B cell (primary cell): ENCODE measurements around the gene ROR2. TPM values are rescaled to one million over a fixed set of nuclear protein-coding genes. Genes with fewer than 3 reads are reported as not detected.

Experiments
- ATAC-seq: fragments of 200-7000 bp; cut with Tn5 transposase; one replicate; pipeline ENCODE4 v1.10.0; 2021; ENCODE audit warnings: low read depth, mild to moderate bottlenecking, moderate number of reproducible peaks, moderate library complexity
- CTCF ChIA-PET: fragments of 350-600 bp; sonication (Branson Sonifier 250); formaldehyde crosslinking; loops from one replicate; lab custom pipeline; 2021; ENCODE audit warnings: antibody characterized with exemption, inconsistent platforms; lab: Charles Lee
- POLR2A ChIA-PET: fragments of 350-600 bp; sonication (Branson Sonifier 250); formaldehyde crosslinking; loops from one replicate; lab custom pipeline; 2021; ENCODE audit warnings: antibody characterized with exemption; lab: Charles Lee
- DNase-seq: peaks from one replicate; pipeline ENCODE4 v3.0.0; 2013
- H2AFZ ChIP-seq: 2 replicates; pipeline ENCODE4 v1.6.1; 2012; ENCODE audit warnings: mild to moderate bottlenecking, low read depth, low read length; ENCODE audit not compliant: insufficient read depth, poor library complexity, severe bottlenecking
- H3K27ac ChIP-seq, 2 donors: 1 replicate in 1 of 2; 2 replicates in 1 of 2; pipeline ENCODE4 v1.5.1; 2012 to 2013; ENCODE audit warnings: low read length in 2 of 2, mild to moderate bottlenecking in 2 of 2, moderate library complexity in 1 of 2
- H3K27me3 ChIP-seq, 4 experiments: fragments of 200-600 bp in 1 of 4; sonication (generic) in 1 of 4; replicated peaks in 1 of 4; 1 replicate in 2 of 4; 2 replicates in 2 of 4; pipeline versions ENCODE4 v1.6.1 to v1.7.0; 2013 to 2016; ENCODE audit warnings: low read length in 3 of 4, mild to moderate bottlenecking in 2 of 4, mixed read lengths in 1 of 4, moderate library complexity in 1 of 4; ENCODE audit not compliant: insufficient read depth in 4 of 4, control insufficient read depth in 3 of 4; ENCODE audit errors: control extremely low read depth in 1 of 4
- H3K36me3 ChIP-seq, 2 experiments: replicated peaks in 1 of 2; 1 replicate in 1 of 2; 2 replicates in 1 of 2; pipeline versions ENCODE4 v1.6.1 to v1.7.1; 2013; ENCODE audit warnings: low read length in 1 of 2; ENCODE audit not compliant: insufficient read depth in 2 of 2, control insufficient read depth in 1 of 2; ENCODE audit errors: control extremely low read depth in 1 of 2, extremely low read depth in 1 of 2
- H3K4me1 ChIP-seq, 2 donors: fragments of 200-600 bp in 1 of 2; sonication (generic) in 1 of 2; 1 replicate in 1 of 2; 2 replicates in 1 of 2; pipeline versions ENCODE4 v1.5.1 to v1.6.1; 2013 to 2017; ENCODE audit warnings: low read length in 2 of 2; ENCODE audit not compliant: control insufficient read depth in 2 of 2, insufficient read depth in 2 of 2
- H3K4me2 ChIP-seq: replicated peaks from 2 replicates; pipeline ENCODE3; 2012; ENCODE audit warnings: mild to moderate bottlenecking, low read depth, low read length; ENCODE audit not compliant: poor library complexity, severe bottlenecking
- H3K4me3 ChIP-seq, 5 experiments: fragments of 200-600 bp in 1 of 5; sonication (generic) in 1 of 5; 1 replicate in 3 of 5; 2 replicates in 2 of 5; pipeline versions ENCODE4 v1.5.1 to v1.7.0; 2011 to 2016; ENCODE audit warnings: low read length in 4 of 5, mild to moderate bottlenecking in 4 of 5, low read depth in 2 of 5, control low read depth in 1 of 5, moderate library complexity in 1 of 5; ENCODE audit not compliant: insufficient read depth in 1 of 5; ENCODE audit errors: control extremely low read depth in 1 of 5, extremely low read depth in 1 of 5
- H3K79me2 ChIP-seq: fragments of 200-600 bp; sonication (generic); one replicate; pipeline ENCODE4 v1.6.0; 2016; ENCODE audit warnings: low read length; ENCODE audit not compliant: control insufficient read depth, insufficient read depth
- H3K9ac ChIP-seq: fragments of 200-600 bp; sonication (generic); 2 replicates; pipeline ENCODE4 v1.6.1; 2017; ENCODE audit warnings: mild to moderate bottlenecking, low read length, moderate library complexity
- H3K9me3 ChIP-seq, 3 donors: one replicate each; pipeline versions ENCODE4 v1.6.1 to v1.7.1; 2013; ENCODE audit warnings: low read length in 2 of 3; ENCODE audit not compliant: control insufficient read depth in 2 of 3, insufficient read depth in 1 of 3; ENCODE audit errors: control extremely low read depth in 1 of 3
- H4K20me1 ChIP-seq: 2 replicates; pipeline ENCODE4 v1.6.0; 2012; ENCODE audit warnings: mild to moderate bottlenecking, low read length; ENCODE audit not compliant: insufficient read depth, control insufficient read depth, poor library complexity, severe bottlenecking
- H3K27ac Mint-ChIP-seq: one replicate; pipeline ENCODE4 v1.8.0; 2021; ENCODE audit warnings: mixed read lengths
- H3K27me3 Mint-ChIP-seq: one replicate; pipeline ENCODE4 v1.8.0; 2021; ENCODE audit warnings: mixed read lengths
- H3K4me1 Mint-ChIP-seq: one replicate; pipeline ENCODE4 v1.8.0; 2021; ENCODE audit warnings: mixed read lengths
- H3K4me3 Mint-ChIP-seq: one replicate; pipeline ENCODE4 v1.8.0; 2021; ENCODE audit warnings: mixed read lengths
- H3K9me3 Mint-ChIP-seq: one replicate; pipeline ENCODE4 v1.8.0; 2022; ENCODE audit warnings: mixed read lengths; ENCODE audit not compliant: insufficient read depth
- EZH2 ChIP-seq: IDR thresholded peaks from 2 replicates; pipeline ENCODE4 v1.6.1; 2012; ENCODE audit warnings: borderline replicate concordance, low read depth, mild to moderate bottlenecking, moderate library complexity, low read length; ENCODE audit not compliant: insufficient read depth, poor library complexity, severe bottlenecking
- WGBS: methylation state at CpG from one replicate; pipeline ENCODE4 v1.1.5; 2013; ENCODE audit warnings: missing lambda C conversion rate; ENCODE audit not compliant: insufficient coverage; 5-methylcytosine and 5-hydroxymethylcytosine counted together
- intact Hi-C: fragments of 100-400 bp; cut with micrococcal nuclease; formaldehyde crosslinking; loops from one replicate; pipeline ENCODE4 v1.10.0; 2022
- polyA plus RNA-seq: library from polyadenylated mRNA; depleted of rRNA; stranded (reverse); fragments of >200 nt; gene quantifications from 2 replicates; pipeline ENCODE4 v1.2.3, GENCODE V29; 2012
- total RNA-seq, 2 donors: library from RNA; stranded (reverse); fragments of 120-200 nt in 1 of 2; gene quantifications; 1 replicate in 1 of 2; 2 replicates in 1 of 2; pipeline versions ENCODE4 v1.2.3 to v1.2.4, GENCODE V29; 2013 to 2022
- TF ChIP-seq, protein P1 (sequence below): fragments of 200-600 bp; IDR thresholded peaks from one replicate; pipeline ENCODE4 v1.8.0; 2022; ENCODE audit warnings: antibody characterized with exemption, mild to moderate bottlenecking

The ROR2 gene
- total and polyA plus RNA-seq, 2 donors (not counting 1 experiment from before 2014, with no cell fraction given) = 0.21 to 0.49 TPM

DNA sequence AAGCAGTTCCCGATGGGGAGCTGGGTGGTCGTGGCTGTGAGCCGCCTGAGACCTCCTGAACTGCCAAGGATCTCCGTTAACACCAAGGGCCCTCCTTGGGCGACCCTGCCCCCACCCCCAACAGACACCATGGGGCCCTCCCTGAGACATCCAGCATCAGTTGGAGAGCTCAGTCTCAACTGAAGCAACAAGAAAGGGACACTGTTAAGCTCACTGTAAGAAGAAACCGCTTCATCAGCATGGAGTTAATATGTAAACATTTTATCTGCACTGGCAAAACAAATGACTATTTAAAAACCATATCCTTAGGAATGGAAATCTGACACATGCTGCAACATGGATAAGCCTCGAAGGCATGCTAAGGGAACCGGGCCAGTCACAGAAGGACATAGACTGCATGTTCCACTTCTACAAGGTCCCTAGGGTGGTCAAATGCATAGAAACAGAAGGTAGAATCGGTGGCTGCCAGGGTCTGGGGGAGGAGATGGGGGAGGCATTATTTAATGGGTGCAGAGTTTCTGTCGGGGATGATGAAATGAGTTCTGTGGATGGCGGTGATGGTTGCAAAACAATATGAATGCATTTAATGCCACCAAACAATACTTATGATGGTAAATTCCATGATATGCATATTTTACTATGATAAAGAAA is 47.4 kb downstream of the ROR2 start:
- H2AFZ ChIP-seq = no peak overlapping the region
- no peaks in the 10 kb centered on the region for H3K9me3 Mint-ChIP-seq
- ChIA-PET CTCF (no interaction called here), POLR2A (no interaction called here)
- H3K27me3 ChIP-seq = peaks cover 0 to 17% (median 0%) of the 10 kb centered on the region in 4 experiments
- peaks cover 7% of the 10 kb centered on the region in 2 donors for H3K4me1 ChIP-seq
- no peak overlapping the region for H3K4me3 ChIP-seq
- DNase-seq = no peak
- no peak overlapping the region for H3K27ac ChIP-seq
- WGBS = 95% methylated on average over 9 of the region's 11 CpGs
- intact Hi-C loops = no loop called here
- no peaks in the 10 kb centered on the region for H3K36me3 ChIP-seq
- H4K20me1 ChIP-seq = no peaks in the 10 kb centered on the region
- peaks cover 4% of the 10 kb centered on the region for H3K4me1 Mint-ChIP-seq
- ATAC-seq = no peak
- H3K27ac Mint-ChIP-seq = no peak overlapping the region
- no peak overlapping the region for H3K9ac ChIP-seq
- no peaks in the 10 kb centered on the region for H3K79me2 ChIP-seq
- H3K4me2 ChIP-seq = no peak overlapping the region
- no peak overlapping the region for H3K4me3 Mint-ChIP-seq
- H3K27me3 Mint-ChIP-seq = peaks cover 9% of the 10 kb centered on the region
- no peaks in the 10 kb centered on the region for H3K9me3 ChIP-seq
- TF ChIP-seq, protein P1, sequence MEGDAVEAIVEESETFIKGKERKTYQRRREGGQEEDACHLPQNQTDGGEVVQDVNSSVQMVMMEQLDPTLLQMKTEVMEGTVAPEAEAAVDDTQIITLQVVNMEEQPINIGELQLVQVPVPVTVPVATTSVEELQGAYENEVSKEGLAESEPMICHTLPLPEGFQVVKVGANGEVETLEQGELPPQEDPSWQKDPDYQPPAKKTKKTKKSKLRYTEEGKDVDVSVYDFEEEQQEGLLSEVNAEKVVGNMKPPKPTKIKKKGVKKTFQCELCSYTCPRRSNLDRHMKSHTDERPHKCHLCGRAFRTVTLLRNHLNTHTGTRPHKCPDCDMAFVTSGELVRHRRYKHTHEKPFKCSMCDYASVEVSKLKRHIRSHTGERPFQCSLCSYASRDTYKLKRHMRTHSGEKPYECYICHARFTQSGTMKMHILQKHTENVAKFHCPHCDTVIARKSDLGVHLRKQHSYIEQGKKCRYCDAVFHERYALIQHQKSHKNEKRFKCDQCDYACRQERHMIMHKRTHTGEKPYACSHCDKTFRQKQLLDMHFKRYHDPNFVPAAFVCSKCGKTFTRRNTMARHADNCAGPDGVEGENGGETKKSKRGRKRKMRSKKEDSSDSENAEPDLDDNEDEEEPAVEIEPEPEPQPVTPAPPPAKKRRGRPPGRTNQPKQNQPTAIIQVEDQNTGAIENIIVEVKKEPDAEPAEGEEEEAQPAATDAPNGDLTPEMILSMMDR = no peak
- no peak for TF ChIP-seq EZH2

DNA sequence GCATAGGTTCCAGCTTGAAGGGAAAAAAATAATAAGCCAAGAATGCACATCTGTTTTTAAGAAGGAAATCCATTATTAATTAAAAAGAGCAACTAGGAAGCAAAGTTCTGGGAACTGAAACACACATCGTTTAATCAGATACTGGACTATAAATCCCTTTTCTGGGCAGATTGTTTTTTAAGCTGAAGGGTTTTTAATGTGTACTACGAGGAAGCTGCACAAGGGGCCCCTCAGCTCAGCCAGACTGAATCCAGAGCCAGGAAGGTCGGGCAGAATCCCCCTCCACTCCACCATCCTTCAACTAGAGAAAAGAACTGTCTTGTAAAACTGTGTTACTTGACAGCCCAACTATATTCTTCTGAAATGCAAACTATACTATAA is 49.2 kb downstream of the ROR2 start:
- H3K79me2 ChIP-seq = no peaks in the 10 kb centered on the region
- H3K9me3 ChIP-seq = no peaks in the 10 kb centered on the region
- H3K27me3 Mint-ChIP-seq = peaks cover 16% of the 10 kb centered on the region
- no peaks in the 10 kb centered on the region for H3K36me3 ChIP-seq
- no peaks in the 10 kb centered on the region for H4K20me1 ChIP-seq
- TF ChIP-seq, protein P1 = no peak
- TF ChIP-seq EZH2 = no peak
- no peak overlapping the region for H3K27ac Mint-ChIP-seq
- ATAC-seq = no peak
- H3K27ac ChIP-seq = no peak overlapping the region
- DNase-seq = no peak
- no peaks in the 10 kb centered on the region for H3K9me3 Mint-ChIP-seq
- no peak overlapping the region for H3K4me2 ChIP-seq
- no peak overlapping the region for H3K9ac ChIP-seq
- H2AFZ ChIP-seq = no peak overlapping the region
- ChIA-PET POLR2A (no interaction called here), CTCF (no interaction called here)
- H3K4me1 Mint-ChIP-seq = peaks cover 4% of the 10 kb centered on the region
- H3K4me1 ChIP-seq = peaks cover under 1% of the 10 kb centered on the region in 2 donors
- no peak overlapping the region for H3K4me3 Mint-ChIP-seq
- intact Hi-C loops = no loop called here
- H3K27me3 ChIP-seq = peaks cover 0 to 7% (median 0%) of the 10 kb centered on the region in 4 experiments
- no peak overlapping the region for H3K4me3 ChIP-seq
- no CpG with 5 or more reads among the region's 3 CpGs for WGBS
